Posterior vena cava (tissue), 2 donors: ENCODE results near the gene NTRK2. TPM values are rescaled to one million over a fixed set of nuclear protein-coding genes. Genes with fewer than 3 reads are reported as not detected.
"Not testable (repeated sequence)": the region's sequence is repeated elsewhere in the genome, so short reads cannot be mapped to it uniquely, and the experiment has no call there.

Source experiments
- DNase-seq: peaks from one replicate; pipeline ENCODE4 v3.0.0-alpha.2; 2020; ENCODE audit warnings: low spot score
- intact Hi-C, 2 donors: fragments of 100-400 bp; cut with DNase I; formaldehyde crosslinking; loops; one replicate each; pipeline versions ENCODE4 v1.14.1 to v1.14.2; 2022 to 2023
- total RNA-seq, 2 donors: library from RNA; stranded (reverse); fragmentation: NEBNext Ultra II Directional; extraction: Animal tissue kit (Norgen Biotek cat#: 25700); gene quantifications; one replicate each; pipeline ENCODE4 v1.2.1, GENCODE V29; 2021
- donor health status: DM: yes; HTN: yes; CAD: no.
- donor health status: DM: yes; HTN: yes; CAD: no.

The NTRK2 gene
- total RNA-seq, 2 donors from 2014 or later, result 19.2 to 43.8 TPM

- intact Hi-C loops, result no loop called here
- no peak for DNase-seq
Observed at GRCh38 chr9:85055506-85056202, 386.1 kb downstream of the NTRK2 start.

GRCh38 chr9:85056203-85056572, 386.7 kb downstream of the NTRK2 start:
- DNase-seq, result no peak
- intact Hi-C loops, result no loop called here

DNA sequence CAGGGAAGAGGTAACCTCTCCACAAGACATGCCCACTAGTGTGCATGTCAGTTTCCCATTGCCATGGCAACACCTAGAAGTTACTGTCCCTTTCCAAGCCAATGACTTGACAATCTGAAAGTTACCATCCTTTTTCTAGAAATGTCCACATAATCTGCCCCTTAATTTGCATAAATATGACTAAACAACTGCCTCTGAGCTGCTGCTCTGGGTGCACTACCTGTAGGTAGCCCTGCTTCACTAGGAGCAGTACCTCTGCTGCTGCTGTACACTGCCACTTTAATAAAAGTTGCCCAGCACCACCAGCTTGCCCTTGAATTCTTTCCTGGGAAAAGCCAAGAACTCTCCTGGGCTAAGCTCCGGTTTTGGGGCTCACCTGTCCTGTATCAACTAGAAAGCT, 392.4 kb downstream of the NTRK2 start:
- no peak for DNase-seq
- intact Hi-C loops, result no loop called here

- DNase-seq, result no peak
- intact Hi-C loops, result no loop called here
Observed at GRCh38 chr9:85062385-85063022, 393.0 kb downstream of the NTRK2 start.

DNA sequence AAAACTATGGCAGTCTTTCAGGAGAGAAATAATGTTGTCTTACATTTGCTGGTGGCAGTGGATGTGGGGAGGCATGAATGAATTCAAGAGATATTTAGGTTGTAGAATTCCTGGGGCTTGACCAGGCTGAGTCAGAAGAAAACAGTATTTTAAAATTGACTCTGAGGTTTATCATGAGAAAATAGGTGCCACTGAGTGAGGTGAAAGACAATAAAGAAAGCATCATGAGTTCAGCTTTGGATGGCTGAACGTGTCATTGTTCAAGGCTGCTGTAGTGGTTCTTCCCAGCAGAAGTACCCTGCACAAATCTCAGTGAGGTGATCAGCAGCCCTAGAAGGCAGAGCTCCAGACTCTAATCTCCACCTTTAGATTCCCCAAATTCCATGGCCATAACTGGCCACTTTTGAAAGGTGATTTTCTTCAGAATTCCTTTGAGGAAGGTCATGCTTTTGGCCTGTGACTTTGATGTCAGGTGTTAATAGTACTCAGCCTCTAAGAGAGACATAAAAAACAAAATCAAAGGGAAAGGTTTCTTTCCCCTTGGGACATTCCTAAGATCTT, 395.4 kb downstream of the NTRK2 start:
- intact Hi-C loops, result no loop called here
- DNase-seq, result no peak

DNA sequence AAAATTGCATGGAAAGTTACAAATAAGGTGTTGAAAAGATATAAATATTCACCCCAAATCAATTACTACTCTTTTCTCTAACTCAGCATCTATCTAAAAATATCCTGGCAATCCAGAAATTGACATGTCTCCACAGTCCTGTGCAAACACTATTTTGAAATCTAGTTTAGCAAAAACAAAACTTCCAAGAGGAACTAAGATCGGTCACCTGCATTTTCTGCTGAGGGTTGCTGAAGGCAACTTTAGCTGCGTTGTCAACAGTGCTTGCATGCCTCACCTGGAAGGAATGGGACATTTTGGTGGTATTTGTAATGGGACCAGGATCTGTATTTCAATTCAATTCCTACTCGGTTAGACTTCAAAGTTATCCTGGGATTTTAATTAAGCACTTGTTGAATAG, 398.3 kb downstream of the NTRK2 start:
- no peak for DNase-seq
- intact Hi-C loops, result no loop called here

GRCh38 chr9:85069421-85069820, 399.9 kb downstream of the NTRK2 start:
- intact Hi-C loops, DNase-seq: not testable (repeated sequence)
